Muscle of leg (tissue), 11 donors: Measurements from ENCODE around the gene SLC39A12. TPM values are rescaled to one million over a fixed set of nuclear protein-coding genes. Genes with fewer than 3 reads are reported as not detected.
A peak's percentile ranks its signal among the peaks of the same experiment; 100 is the strongest.

Experiments used
- DNase-seq: peaks from one replicate; pipeline ENCODE4 v3.0.0; 2013
- H3K27ac ChIP-seq: one replicate; pipeline ENCODE4 v1.5.1; 2013; ENCODE audit warnings: mild to moderate bottlenecking, low read length, control low read depth
- H3K27me3 ChIP-seq: one replicate; pipeline ENCODE4 v1.6.1; 2013; ENCODE audit warnings: low read length; ENCODE audit not compliant: control insufficient read depth, insufficient read depth
- H3K36me3 ChIP-seq: one replicate; pipeline ENCODE4 v1.6.1; 2013; ENCODE audit warnings: low read length; ENCODE audit not compliant: control insufficient read depth, insufficient read depth
- H3K4me1 ChIP-seq: one replicate; pipeline ENCODE4 v1.6.1; 2013; ENCODE audit warnings: low read length; ENCODE audit not compliant: control insufficient read depth, insufficient read depth
- H3K4me3 ChIP-seq: one replicate; pipeline ENCODE4 v1.5.1; 2013; ENCODE audit warnings: low read length, control low read depth
- H3K9me3 ChIP-seq: replicated peaks from 2 replicates; pipeline ENCODE4 v1.6.1; 2013; ENCODE audit warnings: low read depth, low read length; ENCODE audit not compliant: control insufficient read depth
- WGBS: methylation state at CpG from one replicate; pipeline ENCODE4 v1.1.5; 2013; ENCODE audit warnings: missing lambda C conversion rate; ENCODE audit not compliant: insufficient coverage; 5-methylcytosine and 5-hydroxymethylcytosine counted together
- polyA plus RNA-seq, 8 donors: library from polyadenylated mRNA; unstranded; fragments of 120-200 nt; gene quantifications; one replicate each; pipeline versions ENCODE4 v1.2.1 to v1.2.3, GENCODE V29; 2013; ENCODE audit warnings: inconsistent platforms in 1 of 8, low replicate concordance in 1 of 8; ENCODE audit not compliant: insufficient read length in 8 of 8, insufficient read depth in 1 of 8
- total RNA-seq: library from RNA; stranded (reverse); fragments of 120-200 nt; gene quantifications from one replicate; pipeline ENCODE4 v1.2.4, GENCODE V29; 2013

The SLC39A12 gene
- total and polyA plus RNA-seq, 9 donors: 0.04 TPM; not detected in 8

- DNase-seq: no peak
- no peak overlapping the region for H3K4me3 ChIP-seq
- no peaks in the 10 kb centered on the region for H3K27me3 ChIP-seq
These were observed 40.5 kb downstream of the SLC39A12 start for GRCh38 chr10:17992266-17992665.

GRCh38 chr10:17993361-17993760, 41.6 kb downstream of the SLC39A12 start:
- no peak overlapping the region for H3K4me3 ChIP-seq
- DNase-seq: no peak
- no peaks in the 10 kb centered on the region for H3K4me1 ChIP-seq
- H3K27ac ChIP-seq: no peak overlapping the region
- 50% methylated on average over 1 of the region's 3 CpGs for WGBS
- no peaks in the 10 kb centered on the region for H3K27me3 ChIP-seq
- H3K9me3 ChIP-seq: no peaks in the 10 kb centered on the region
- H3K36me3 ChIP-seq: no peaks in the 10 kb centered on the region

More at GRCh38 chr10:17992266-17992665, 40.5 kb downstream of the SLC39A12 start:
- Histone ChIP-seq H3K36me3 (no peaks in the 10 kb centered on the region), H3K4me1 (no peaks in the 10 kb centered on the region), H3K9me3 (no peaks in the 10 kb centered on the region), H3K27ac (no peak overlapping the region)

DNA sequence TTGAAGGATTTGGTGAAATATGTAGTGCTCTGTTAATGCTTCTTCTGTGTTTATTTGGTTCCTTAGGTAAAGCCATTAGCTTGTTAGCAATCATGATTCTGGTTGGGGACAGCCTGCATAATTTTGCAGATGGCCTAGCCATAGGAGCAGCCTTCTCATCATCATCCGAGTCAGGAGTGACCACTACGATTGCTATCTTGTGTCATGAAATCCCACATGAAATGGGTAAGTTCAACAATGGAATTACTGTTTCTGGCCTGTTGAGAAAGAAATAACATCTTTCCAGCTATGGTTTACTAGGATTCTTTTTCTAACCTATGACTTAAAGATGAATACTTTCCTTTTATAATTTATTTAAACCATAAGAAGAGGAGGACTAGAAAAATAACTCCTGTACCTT, 48.9 kb downstream of the SLC39A12 start:
- no peaks in the 10 kb centered on the region for H3K9me3 ChIP-seq
- no peaks in the 10 kb centered on the region for H3K4me1 ChIP-seq
- WGBS: 40% methylated on average over 1 of the region's 2 CpGs
- no peaks in the 10 kb centered on the region for H3K36me3 ChIP-seq
- H3K4me3 ChIP-seq: no peak overlapping the region
- no peaks in the 10 kb centered on the region for H3K27me3 ChIP-seq
- no peak for DNase-seq
- no peak overlapping the region for H3K27ac ChIP-seq

DNA sequence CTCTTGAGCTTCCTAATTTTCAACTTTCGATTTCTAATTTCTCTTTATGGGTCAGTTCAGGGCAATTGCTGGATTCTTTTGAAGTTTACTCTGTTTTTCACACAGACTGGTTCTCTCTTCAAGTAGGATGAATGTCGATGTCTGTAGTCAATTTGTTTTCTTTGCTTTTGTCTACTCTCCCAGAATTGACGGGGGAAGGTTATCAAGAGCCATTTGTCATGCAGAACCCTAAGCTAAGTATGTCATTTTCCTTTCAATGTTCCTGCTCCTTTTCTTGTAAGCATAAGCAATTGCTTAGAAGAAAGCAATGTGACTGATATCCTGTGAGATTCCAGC, 53.7 kb downstream of the SLC39A12 start:
- Histone ChIP-seq H3K27ac (no peak overlapping the region), H3K4me3 (no peak overlapping the region)

DNA sequence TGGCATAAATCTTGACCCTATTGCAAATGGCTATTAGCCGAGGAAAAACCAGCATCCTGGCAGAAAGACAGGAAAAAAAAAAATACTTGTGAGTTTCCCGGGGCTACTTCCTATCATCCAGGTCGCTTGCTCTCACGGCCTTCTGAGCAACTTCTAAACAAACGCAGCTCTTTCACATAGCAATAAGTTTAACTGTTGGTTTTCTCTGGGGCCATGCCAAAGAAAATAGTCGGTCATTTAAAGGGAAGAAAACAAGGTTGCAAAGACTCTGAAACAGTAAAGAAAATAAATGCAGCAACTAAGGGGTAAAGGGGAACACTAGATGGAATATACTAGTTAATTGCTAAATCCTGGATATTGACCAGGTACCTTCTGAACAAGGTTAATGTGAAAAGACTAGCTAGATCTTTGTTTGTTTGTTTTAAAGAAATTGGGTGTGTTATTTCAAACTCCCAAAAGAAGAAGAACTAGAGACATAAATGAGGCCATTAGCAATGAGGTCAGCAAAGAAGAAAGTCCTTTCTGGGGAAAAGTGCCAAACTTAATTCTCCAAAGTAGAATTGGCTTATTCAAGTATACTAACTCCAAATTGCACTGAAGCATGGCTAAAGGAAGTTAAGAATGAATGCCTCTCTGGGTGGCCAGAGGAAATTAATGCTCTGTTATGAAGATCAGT, 54.2 kb downstream of the SLC39A12 start:
- Histone ChIP-seq H3K9me3 (no peaks in the 10 kb centered on the region), H3K36me3 (no peaks in the 10 kb centered on the region), H3K27me3 (no peaks in the 10 kb centered on the region), H3K4me1 (peaks cover 2% of the 10 kb centered on the region), H3K27ac (no peak overlapping the region), H3K4me3 (no peak overlapping the region)
- WGBS: 8% methylated on average over 2 of the region's 6 CpGs
- DNase-seq: peak; percentile 84

More for the DNA sequence above, 53.7 kb downstream of the SLC39A12 start:
- no peaks in the 10 kb centered on the region for H3K27me3 ChIP-seq
- no CpG with 5 or more reads among the region's 3 CpGs for WGBS
- no peak for DNase-seq
- H3K9me3 ChIP-seq: no peaks in the 10 kb centered on the region
- no peaks in the 10 kb centered on the region for H3K36me3 ChIP-seq
- peaks cover 2% of the 10 kb centered on the region for H3K4me1 ChIP-seq

- WGBS: no CpG with 5 or more reads among the region's 1 CpG
- H3K27me3 ChIP-seq: no peaks in the 10 kb centered on the region
- DNase-seq: peak; percentile 75
These were observed 57.3 kb downstream of the SLC39A12 start for GRCh38 chr10:18008986-18009385.

DNA sequence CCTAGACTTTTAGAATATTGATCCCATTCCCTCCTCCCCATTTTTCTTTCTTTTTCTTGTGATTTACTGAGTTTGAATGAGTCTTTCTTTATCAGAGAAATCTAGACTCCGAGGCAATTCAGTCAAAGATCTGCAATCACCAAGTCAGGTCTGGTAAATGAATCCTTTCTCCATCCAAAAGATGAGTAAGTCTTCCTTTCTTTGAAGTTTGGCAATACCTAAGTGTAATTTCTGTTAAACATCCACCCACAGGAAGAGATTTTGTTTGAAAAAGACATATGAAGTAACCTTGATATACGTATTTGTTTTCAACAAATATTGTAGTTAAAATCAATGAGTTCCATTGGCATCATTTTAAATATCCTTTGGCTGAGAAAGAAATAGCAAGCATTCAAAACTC, 58.3 kb downstream of the SLC39A12 start:
- no CpG with 5 or more reads among the region's 2 CpGs for WGBS
- no peak for DNase-seq
- no peaks in the 10 kb centered on the region for H3K27me3 ChIP-seq
- H3K4me1 ChIP-seq: peaks cover 2% of the 10 kb centered on the region
- no peak overlapping the region for H3K4me3 ChIP-seq
- no peaks in the 10 kb centered on the region for H3K36me3 ChIP-seq
- no peak overlapping the region for H3K27ac ChIP-seq
- no peaks in the 10 kb centered on the region for H3K9me3 ChIP-seq

More at GRCh38 chr10:18008986-18009385, 57.3 kb downstream of the SLC39A12 start:
- Histone ChIP-seq H3K27ac (no peak overlapping the region), H3K4me1 (peaks cover 2% of the 10 kb centered on the region), H3K9me3 (no peaks in the 10 kb centered on the region), H3K36me3 (no peaks in the 10 kb centered on the region), H3K4me3 (no peak overlapping the region)

- WGBS: 80% methylated on average over 1 of the region's 1 CpG
- Histone ChIP-seq H3K4me1 (no peaks in the 10 kb centered on the region), H3K4me3 (no peak overlapping the region), H3K27ac (no peak overlapping the region), H3K27me3 (no peaks in the 10 kb centered on the region), H3K9me3 (peaks cover 11% of the 10 kb centered on the region), H3K36me3 (no peaks in the 10 kb centered on the region)
- no peak for DNase-seq
These were observed 68.8 kb downstream of the SLC39A12 start for GRCh38 chr10:18020523-18020922.

DNA sequence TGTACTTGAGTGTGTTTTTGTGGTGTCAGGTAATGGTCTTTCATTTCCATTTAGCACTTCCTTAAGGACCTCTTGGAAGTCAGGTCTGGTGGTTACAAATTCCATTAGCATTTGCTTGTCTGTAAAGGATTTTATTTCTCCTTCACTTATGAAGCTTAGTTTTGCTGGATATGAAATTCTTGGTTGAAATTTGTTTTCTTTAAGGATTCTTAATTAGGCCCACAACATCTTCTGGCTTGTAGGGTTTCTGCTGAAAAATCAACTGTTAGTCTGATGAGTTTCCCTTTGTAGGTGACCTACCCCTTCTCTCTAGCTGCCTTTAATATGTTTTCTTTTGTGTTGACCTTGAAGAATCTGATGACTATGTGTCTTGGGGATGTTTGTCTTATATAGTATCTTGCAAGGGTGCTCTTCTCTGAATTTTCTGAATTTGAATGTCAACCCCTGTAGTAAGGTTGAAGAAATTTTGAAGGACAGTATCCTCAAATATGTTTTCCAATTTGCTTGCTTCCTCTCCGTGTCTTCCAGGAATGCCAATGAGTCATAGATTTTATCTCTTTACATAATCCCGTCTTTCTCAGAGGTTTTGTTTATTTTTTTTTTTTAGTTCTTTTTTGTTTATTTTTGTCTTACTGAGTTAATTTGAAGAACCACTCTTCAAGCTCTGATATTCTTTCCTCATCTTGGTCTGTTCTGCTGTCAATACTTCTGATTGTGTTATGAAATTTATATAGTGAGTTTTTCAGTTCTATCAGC, 70.2 kb downstream of the SLC39A12 start:
- WGBS: no CpG with 5 or more reads among the region's 2 CpGs
- no peak for DNase-seq

DNA sequence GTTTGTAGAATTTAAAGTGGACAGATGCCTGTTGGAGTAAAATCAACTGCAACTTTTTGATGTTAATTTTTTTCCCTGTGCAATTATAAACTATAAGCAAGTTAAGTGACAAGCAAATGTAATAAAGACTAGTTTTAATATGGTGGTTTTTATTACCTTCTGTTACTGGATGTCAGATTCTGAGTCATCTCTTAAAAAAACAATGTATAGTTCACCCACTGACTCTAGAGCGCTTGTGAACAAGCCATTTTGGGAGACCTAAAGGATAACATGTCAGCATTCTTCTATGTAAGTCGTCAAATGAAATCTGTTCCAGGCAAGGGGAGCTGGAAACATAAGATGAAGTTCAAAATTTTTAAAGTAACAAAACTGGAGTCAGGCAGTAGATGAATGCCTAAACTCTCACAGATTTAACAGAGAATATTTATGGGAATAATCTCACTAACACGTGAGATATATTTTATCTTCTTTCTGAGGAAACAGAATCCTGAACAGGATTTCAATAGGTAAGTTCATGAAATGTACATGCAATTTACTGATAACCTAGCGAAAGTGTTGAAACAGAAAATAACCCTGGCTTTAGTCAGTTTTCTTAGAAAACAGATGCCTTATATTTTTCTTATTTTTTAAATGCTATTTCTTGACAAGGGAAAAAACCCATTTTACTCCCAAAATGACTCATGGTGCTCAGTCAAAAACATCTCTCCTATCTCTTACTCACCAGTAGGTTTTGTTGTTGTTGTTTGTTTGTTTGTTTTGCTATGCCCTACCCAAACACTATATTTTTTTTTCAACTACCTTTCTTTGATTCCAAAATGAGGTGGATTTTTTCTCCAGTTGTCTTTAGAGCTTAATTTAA, 91.7 kb downstream of the SLC39A12 start:
- H3K36me3 ChIP-seq: no peaks in the 10 kb centered on the region
- peak; percentile 49 for DNase-seq

More for the DNA sequence above, 70.2 kb downstream of the SLC39A12 start:
- H3K4me3 ChIP-seq: no peak overlapping the region
- no peaks in the 10 kb centered on the region for H3K36me3 ChIP-seq
- H3K27ac ChIP-seq: no peak overlapping the region
- no peaks in the 10 kb centered on the region for H3K4me1 ChIP-seq
- no peaks in the 10 kb centered on the region for H3K27me3 ChIP-seq
- H3K9me3 ChIP-seq: peaks cover 11% of the 10 kb centered on the region

More for the DNA sequence above, 91.7 kb downstream of the SLC39A12 start:
- Histone ChIP-seq H3K4me1 (no peaks in the 10 kb centered on the region), H3K4me3 (no peak overlapping the region), H3K27ac (no peak overlapping the region), H3K9me3 (no peaks in the 10 kb centered on the region), H3K27me3 (no peaks in the 10 kb centered on the region)
- WGBS: no CpG with 5 or more reads among the region's 4 CpGs
